Muscle of leg (tissue), 11 donors: ENCODE results near the gene PIK3R6. TPM values are rescaled to one million over a fixed set of nuclear protein-coding genes. Genes with fewer than 3 reads are reported as not detected.

Experiments
- DNase-seq: peaks from one replicate; pipeline ENCODE4 v3.0.0; 2013
- H3K27ac ChIP-seq: one replicate; pipeline ENCODE4 v1.5.1; 2013; ENCODE audit warnings: mild to moderate bottlenecking, low read length, control low read depth
- H3K27me3 ChIP-seq: one replicate; pipeline ENCODE4 v1.6.1; 2013; ENCODE audit warnings: low read length; ENCODE audit not compliant: control insufficient read depth, insufficient read depth
- H3K36me3 ChIP-seq: one replicate; pipeline ENCODE4 v1.6.1; 2013; ENCODE audit warnings: low read length; ENCODE audit not compliant: control insufficient read depth, insufficient read depth
- H3K4me1 ChIP-seq: one replicate; pipeline ENCODE4 v1.6.1; 2013; ENCODE audit warnings: low read length; ENCODE audit not compliant: control insufficient read depth, insufficient read depth
- H3K4me3 ChIP-seq: one replicate; pipeline ENCODE4 v1.5.1; 2013; ENCODE audit warnings: low read length, control low read depth
- H3K9me3 ChIP-seq: replicated peaks from 2 replicates; pipeline ENCODE4 v1.6.1; 2013; ENCODE audit warnings: low read depth, low read length; ENCODE audit not compliant: control insufficient read depth
- WGBS: methylation state at CpG from one replicate; pipeline ENCODE4 v1.1.5; 2013; ENCODE audit warnings: missing lambda C conversion rate; ENCODE audit not compliant: insufficient coverage; 5-methylcytosine and 5-hydroxymethylcytosine counted together
- polyA plus RNA-seq, 8 donors: library from polyadenylated mRNA; unstranded; fragments of 120-200 nt; gene quantifications; one replicate each; pipeline versions ENCODE4 v1.2.1 to v1.2.3, GENCODE V29; 2013; ENCODE audit warnings: inconsistent platforms in 1 of 8, low replicate concordance in 1 of 8; ENCODE audit not compliant: insufficient read length in 8 of 8, insufficient read depth in 1 of 8
- total RNA-seq: library from RNA; stranded (reverse); fragments of 120-200 nt; gene quantifications from one replicate; pipeline ENCODE4 v1.2.4, GENCODE V29; 2013

The PIK3R6 gene
- total and polyA plus RNA-seq, 9 donors = 1.5 to 6.5 (median 4.9) TPM

DNA sequence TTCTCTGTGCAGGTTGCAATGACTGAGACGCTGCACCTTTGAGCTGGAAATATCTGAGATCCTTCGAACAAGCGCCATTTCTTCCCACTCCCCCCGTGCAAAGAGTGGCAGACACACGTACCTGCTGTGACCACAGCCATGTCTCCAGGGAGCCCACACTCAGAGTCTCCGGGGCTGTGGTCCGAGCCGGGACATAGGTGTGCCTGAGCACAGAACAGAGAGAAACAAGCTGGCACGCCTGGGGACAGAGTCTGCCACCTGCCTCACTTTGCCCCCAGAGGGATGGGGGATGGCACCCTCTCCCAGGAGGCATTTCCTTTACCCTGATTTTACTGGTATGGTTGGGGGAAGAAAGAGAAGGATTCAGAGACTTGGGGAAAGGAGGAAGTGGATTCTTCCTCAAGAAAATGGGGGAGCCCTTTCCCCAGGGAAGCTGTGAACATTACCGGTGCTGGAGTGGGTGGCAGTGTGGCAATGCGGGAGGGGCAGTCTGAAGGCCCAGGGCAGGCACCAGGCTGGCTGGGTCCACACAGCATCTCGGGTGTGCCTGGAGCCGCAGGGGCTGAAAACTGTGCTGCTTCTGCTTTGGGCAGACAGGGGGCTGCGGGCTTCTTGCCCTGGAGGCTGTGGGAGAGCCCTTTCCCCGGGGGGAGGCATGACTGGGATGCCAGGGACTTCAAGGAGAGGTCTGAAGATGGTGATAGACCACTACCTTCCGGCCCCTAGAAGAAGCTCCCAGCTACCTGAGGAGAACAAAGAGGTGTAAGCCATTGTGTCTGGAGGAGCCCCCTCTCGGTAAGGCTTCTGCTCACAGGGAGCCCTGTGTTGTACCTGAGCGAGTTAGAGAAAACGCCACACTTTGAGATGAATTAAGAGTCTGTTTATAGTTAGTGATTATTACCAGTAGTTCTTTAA, 6.6 kb upstream of the PIK3R6 start:
- Histone ChIP-seq H3K4me3 (no peak overlapping the region), H3K9me3 (no peaks in the 10 kb centered on the region), H3K27ac (no peak overlapping the region), H3K36me3 (no peaks in the 10 kb centered on the region), H3K27me3 (peaks cover 16% of the 10 kb centered on the region), H3K4me1 (peaks cover 15% of the 10 kb centered on the region)
- no peak for DNase-seq
- 52% methylated on average over 12 of the region's 19 CpGs for WGBS

DNA sequence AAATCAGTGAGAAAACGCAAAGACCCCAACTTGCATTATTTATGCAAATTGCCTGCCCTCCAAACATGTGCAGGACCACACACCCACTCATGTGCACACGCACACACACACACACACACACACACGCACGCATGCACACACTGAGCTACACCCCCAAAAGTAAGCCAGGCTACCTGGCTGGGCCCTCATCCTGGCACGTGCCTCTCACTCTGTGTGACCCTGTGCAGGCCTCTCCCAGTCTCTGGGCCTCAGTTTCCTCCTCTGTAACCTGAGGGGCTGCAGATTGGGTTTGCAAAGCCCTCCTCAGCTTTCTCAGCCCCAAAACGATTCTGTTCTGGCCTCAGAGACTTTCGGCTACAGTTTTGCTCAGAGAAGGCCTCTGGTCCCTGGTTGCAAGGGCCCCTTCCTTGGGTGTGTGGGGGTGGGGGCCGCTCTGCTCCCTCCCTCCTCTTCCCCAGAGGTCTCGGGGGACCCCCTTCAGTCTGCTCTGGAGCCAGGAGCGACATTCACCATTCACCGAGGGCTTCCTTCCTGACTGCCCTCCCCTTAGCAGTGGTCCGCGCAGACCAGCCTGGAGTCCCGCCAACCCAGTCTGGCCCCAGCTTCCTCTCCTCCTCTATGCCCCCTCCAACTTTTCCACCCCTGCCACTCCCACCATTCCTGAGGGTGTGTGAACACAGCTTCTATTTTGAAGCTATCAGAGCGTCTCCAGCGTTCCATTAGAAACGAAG, 5.4 kb upstream of the PIK3R6 start:
- Histone ChIP-seq H3K27ac (no peak overlapping the region), H3K27me3 (peaks cover 11% of the 10 kb centered on the region), H3K36me3 (no peaks in the 10 kb centered on the region), H3K4me1 (peaks cover 21% of the 10 kb centered on the region), H3K9me3 (no peaks in the 10 kb centered on the region), H3K4me3 (no peak overlapping the region)
- peak; percentile 29 for DNase-seq
- WGBS = 51% methylated on average over 13 of the region's 17 CpGs

DNA sequence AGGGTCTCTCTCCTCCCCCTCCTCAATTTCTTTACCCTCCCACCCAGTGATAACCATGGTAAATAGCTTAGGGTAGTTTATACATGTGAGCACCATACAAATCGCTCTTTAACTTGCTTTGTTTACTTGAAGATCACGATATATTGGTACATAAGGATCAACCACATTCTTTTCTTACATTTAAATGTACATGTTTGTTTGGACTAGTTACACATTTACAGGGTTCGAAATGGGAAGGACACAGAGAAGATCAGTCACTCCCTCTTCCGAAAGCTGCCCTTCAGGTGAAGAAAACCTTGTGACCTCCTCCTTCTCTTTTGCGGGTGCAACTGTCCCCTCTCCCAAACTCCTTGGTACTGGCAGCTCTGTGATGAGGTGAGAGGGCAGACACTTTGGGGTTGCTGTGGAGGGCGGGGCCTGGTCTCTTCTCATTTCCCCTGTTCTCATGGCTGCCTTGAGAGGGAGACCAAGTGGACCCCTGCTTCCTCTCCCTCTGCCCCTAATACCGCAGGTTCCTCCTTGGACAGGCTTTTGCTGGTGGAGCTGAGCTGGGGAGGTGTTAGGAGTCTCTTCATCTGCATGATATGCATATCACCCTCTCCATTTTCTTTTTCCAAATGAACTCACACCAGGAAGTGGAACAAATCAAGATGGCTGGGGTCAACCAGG, 4.7 kb upstream of the PIK3R6 start:
- no peak overlapping the region for H3K4me3 ChIP-seq
- no peak for DNase-seq
- H3K27ac ChIP-seq = no peak overlapping the region
- H3K4me1 ChIP-seq = peaks cover 25% of the 10 kb centered on the region
- WGBS = 100% methylated on average over 2 of the region's 7 CpGs
- no peaks in the 10 kb centered on the region for H3K9me3 ChIP-seq
- no peaks in the 10 kb centered on the region for H3K36me3 ChIP-seq
- peaks cover 11% of the 10 kb centered on the region for H3K27me3 ChIP-seq

DNA sequence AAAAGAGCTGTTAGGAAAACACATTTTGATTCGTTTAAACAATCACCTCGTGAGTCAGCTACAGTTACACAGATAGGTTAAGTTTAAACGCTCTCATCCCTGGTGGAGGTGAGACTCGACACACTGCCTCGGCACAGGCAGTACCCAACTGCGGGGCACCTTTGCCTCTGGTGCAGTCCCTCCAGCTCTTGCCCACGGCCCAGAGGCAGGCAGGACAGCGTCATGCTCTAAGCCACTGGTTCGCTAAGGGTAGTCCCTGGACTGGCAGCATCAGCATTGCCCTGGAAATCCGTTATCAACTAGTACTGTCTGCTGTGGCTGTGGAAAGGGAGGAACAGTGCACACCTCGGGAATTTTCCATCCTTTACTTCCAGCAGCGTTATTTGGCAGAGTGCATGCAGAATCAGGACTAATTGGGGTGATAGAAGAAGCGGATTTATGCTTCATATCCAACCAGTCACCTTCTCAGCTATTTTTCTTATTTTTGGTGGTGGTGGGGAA, 3.7 kb upstream of the PIK3R6 start:
- Histone ChIP-seq H3K36me3 (no peaks in the 10 kb centered on the region), H3K4me1 (peaks cover 25% of the 10 kb centered on the region), H3K27ac (no peak overlapping the region), H3K9me3 (no peaks in the 10 kb centered on the region), H3K27me3 (peaks cover 11% of the 10 kb centered on the region), H3K4me3 (no peak overlapping the region)
- no peak for DNase-seq
- 87% methylated on average over 7 of the region's 13 CpGs for WGBS

GRCh38 chr17:8870406-8871040, 3.0 kb upstream of the PIK3R6 start:
- no peak overlapping the region for H3K27ac ChIP-seq
- H3K27me3 ChIP-seq = peaks cover 11% of the 10 kb centered on the region
- no peak for DNase-seq
- 73% methylated on average over 9 of the region's 13 CpGs for WGBS
- H3K4me3 ChIP-seq = no peak overlapping the region
- no peaks in the 10 kb centered on the region for H3K9me3 ChIP-seq
- H3K36me3 ChIP-seq = no peaks in the 10 kb centered on the region
- H3K4me1 ChIP-seq = peaks cover 25% of the 10 kb centered on the region

- DNase-seq = peak; percentile 21
- Histone ChIP-seq H3K4me3 (no peak overlapping the region), H3K4me1 (peaks cover 25% of the 10 kb centered on the region), H3K36me3 (no peaks in the 10 kb centered on the region), H3K9me3 (no peaks in the 10 kb centered on the region), H3K27ac (no peak overlapping the region), H3K27me3 (peaks cover 10% of the 10 kb centered on the region)
- 67% methylated on average over 8 of the region's 11 CpGs for WGBS
These were observed 1.8 kb upstream of the PIK3R6 start for GRCh38 chr17:8869114-8869815.

DNA sequence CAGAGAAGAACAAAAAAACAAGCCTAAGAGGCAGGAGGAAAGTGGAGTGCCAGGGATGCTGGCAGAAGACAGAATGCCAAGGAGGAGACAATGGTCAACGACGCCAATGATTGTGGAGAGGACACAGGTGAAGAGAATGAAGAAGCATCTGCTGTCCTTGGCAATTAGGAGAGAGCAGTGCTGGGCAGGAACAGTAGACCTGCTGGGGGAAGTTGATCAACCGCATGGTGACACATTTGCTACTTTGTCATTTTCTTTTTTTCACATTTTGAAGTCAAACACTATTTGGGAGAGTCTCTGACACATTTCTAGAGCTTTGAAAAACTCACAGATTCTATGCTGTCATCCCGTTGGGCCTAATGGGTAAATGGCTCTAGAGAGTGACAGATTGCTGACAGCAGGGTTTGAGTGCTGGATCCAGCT, 1.1 kb upstream of the PIK3R6 start:
- peaks cover 19% of the 10 kb centered on the region for H3K4me1 ChIP-seq
- WGBS = 79% methylated on average over 2 of the region's 4 CpGs
- H3K36me3 ChIP-seq = no peaks in the 10 kb centered on the region
- H3K27me3 ChIP-seq = peaks cover 4% of the 10 kb centered on the region
- H3K4me3 ChIP-seq = no peak overlapping the region
- DNase-seq = no peak
- H3K27ac ChIP-seq = no peak overlapping the region
- H3K9me3 ChIP-seq = no peaks in the 10 kb centered on the region

DNA sequence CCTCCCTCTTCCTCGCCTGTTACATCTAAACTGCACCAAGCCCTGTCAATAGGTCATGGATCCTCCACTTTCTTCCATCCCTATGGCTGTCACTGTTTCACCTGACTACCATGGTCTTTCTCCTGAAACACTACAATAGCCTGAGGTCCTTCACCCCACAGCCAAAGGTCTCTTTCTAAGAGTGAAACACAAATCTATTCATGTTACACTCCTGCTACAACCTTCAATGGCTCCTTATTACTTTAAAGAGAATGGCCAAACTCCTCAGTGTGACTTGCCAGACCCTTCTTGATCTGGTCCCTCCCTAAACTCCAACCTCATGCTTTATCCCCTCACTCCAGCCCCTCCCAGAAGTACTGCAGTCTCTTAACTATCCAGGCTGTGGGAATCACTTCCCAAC, 618 bp upstream of the PIK3R6 start:
- H3K4me3 ChIP-seq = no peak overlapping the region
- peaks cover 3% of the 10 kb centered on the region for H3K27me3 ChIP-seq
- no peak for DNase-seq
- no peak overlapping the region for H3K27ac ChIP-seq
- no peaks in the 10 kb centered on the region for H3K9me3 ChIP-seq
- no peaks in the 10 kb centered on the region for H3K36me3 ChIP-seq
- H3K4me1 ChIP-seq = peaks cover 15% of the 10 kb centered on the region
- 100% methylated on average over 1 of the region's 1 CpG for WGBS

DNA sequence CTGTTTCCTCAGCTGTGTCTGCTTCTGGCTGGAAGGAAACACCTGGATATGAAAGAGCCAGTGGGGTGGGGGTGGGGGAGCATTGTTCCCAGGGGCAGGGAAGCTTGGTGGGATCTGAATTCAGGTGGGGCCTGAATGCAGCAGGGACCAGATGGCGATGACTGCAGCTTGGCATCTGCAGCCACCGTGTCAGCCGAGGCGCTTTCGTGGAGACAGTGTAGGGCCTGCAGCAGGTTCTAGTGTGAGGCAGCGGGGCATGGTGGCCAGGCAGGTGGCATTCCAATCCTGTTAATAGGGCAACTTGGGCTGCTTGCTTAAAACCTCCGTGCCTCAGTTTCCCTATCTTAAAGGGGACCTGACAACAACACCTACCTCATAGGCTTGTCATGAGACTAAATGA, 1.7 kb downstream of the PIK3R6 start:
- no peak for DNase-seq
- peaks cover 10% of the 10 kb centered on the region for H3K4me1 ChIP-seq
- H3K36me3 ChIP-seq = no peaks in the 10 kb centered on the region
- H3K4me3 ChIP-seq = no peak overlapping the region
- no peaks in the 10 kb centered on the region for H3K27me3 ChIP-seq
- H3K9me3 ChIP-seq = no peaks in the 10 kb centered on the region
- WGBS = 99% methylated on average over 6 of the region's 7 CpGs
- H3K27ac ChIP-seq = no peak overlapping the region
